NT2/D1 (cell line): ENCODE measurements around the gene ADRB2.

ENCODE experiments used
- DNase-seq: peaks from one replicate; pipeline ENCODE4 v3.0.0-alpha.2; 2011; ENCODE audit warnings: low read depth, low spot score
- H3K27me3 ChIP-seq: 2 replicates; pipeline ENCODE4 v1.6.0; 2011; ENCODE audit warnings: mild to moderate bottlenecking; ENCODE audit not compliant: insufficient read length, insufficient read depth
- H3K36me3 ChIP-seq: 2 replicates; pipeline ENCODE4 v1.6.1; 2011; ENCODE audit warnings: mild to moderate bottlenecking, low read length, mixed read lengths; ENCODE audit not compliant: insufficient read depth, insufficient read length
- H3K4me1 ChIP-seq: 2 replicates; pipeline ENCODE4 v1.5.1; 2011; ENCODE audit not compliant: insufficient read depth, insufficient read length
- H3K4me3 ChIP-seq: 2 replicates; pipeline ENCODE4 v1.5.1; 2011; ENCODE audit warnings: low read depth; ENCODE audit not compliant: insufficient read length
- H3K9ac ChIP-seq: 2 replicates; pipeline ENCODE4 v1.6.0; 2011; ENCODE audit warnings: low read depth; ENCODE audit not compliant: insufficient read length
- H3K9me3 ChIP-seq: 2 replicates; pipeline ENCODE4 v1.5.1; 2011; ENCODE audit warnings: mild to moderate bottlenecking, low read length; ENCODE audit not compliant: insufficient read depth
- SUZ12 ChIP-seq: IDR thresholded peaks from 2 replicates; pipeline ENCODE4 v1.6.1; 2011; ENCODE audit not compliant: insufficient read length, insufficient read depth; ENCODE audit errors: extremely low read depth
- YY1 ChIP-seq: IDR thresholded peaks from 2 replicates; pipeline ENCODE4 v1.6.1; 2011; ENCODE audit not compliant: insufficient read length, insufficient read depth
- ZNF274 ChIP-seq: IDR thresholded peaks from 2 replicates; pipeline ENCODE4 v1.6.1; 2011; ENCODE audit warnings: mild to moderate bottlenecking, low read depth, low read length

ADRB2 gene

GRCh38 chr5:148805326-148806290 lies 20.8 kb upstream of the ADRB2 start:
- peaks cover 4% of the 10 kb centered on the region for H3K4me1 ChIP-seq
- H3K9ac ChIP-seq: no peak overlapping the region

GRCh38 chr5:148806520-148806931 lies 19.9 kb upstream of the ADRB2 start:
- TF ChIP-seq YY1 (no peak), SUZ12 (no peak), ZNF274 (no peak)
- H3K9me3 ChIP-seq: no peaks in the 10 kb centered on the region
- H3K9ac ChIP-seq: no peak overlapping the region
- H3K4me3 ChIP-seq: no peak overlapping the region
- DNase-seq: no peak
- no peaks in the 10 kb centered on the region for H3K36me3 ChIP-seq
- H3K4me1 ChIP-seq: peaks cover 4% of the 10 kb centered on the region
- H3K27me3 ChIP-seq: no peaks in the 10 kb centered on the region

More at GRCh38 chr5:148805326-148806290, 20.8 kb upstream of the ADRB2 start:
- H3K36me3 ChIP-seq: no peaks in the 10 kb centered on the region
- TF ChIP-seq SUZ12: no peak
- TF ChIP-seq ZNF274: no peak
- no peak for TF ChIP-seq YY1
- no peaks in the 10 kb centered on the region for H3K9me3 ChIP-seq
- H3K4me3 ChIP-seq: no peak overlapping the region
- no peak for DNase-seq
- no peaks in the 10 kb centered on the region for H3K27me3 ChIP-seq

GRCh38 chr5:148807851-148808250 lies 18.6 kb upstream of the ADRB2 start:
- no peaks in the 10 kb centered on the region for H3K9me3 ChIP-seq
- no peaks in the 10 kb centered on the region for H3K36me3 ChIP-seq
- H3K9ac ChIP-seq: no peak overlapping the region
- no peak overlapping the region for H3K4me3 ChIP-seq
- no peaks in the 10 kb centered on the region for H3K27me3 ChIP-seq
- TF ChIP-seq SUZ12 (no peak), YY1 (no peak), ZNF274 (no peak)
- no peak for DNase-seq
- H3K4me1 ChIP-seq: peaks cover 4% of the 10 kb centered on the region

GRCh38 chr5:148808864-148809642 lies 17.4 kb upstream of the ADRB2 start:
- Histone ChIP-seq H3K36me3 (no peaks in the 10 kb centered on the region), H3K9me3 (no peaks in the 10 kb centered on the region), H3K27me3 (no peaks in the 10 kb centered on the region), H3K9ac (no peak overlapping the region), H3K4me3 (no peak overlapping the region), H3K4me1 (peaks cover 4% of the 10 kb centered on the region)
- no peak for DNase-seq
- TF ChIP-seq SUZ12 (no peak), ZNF274 (no peak), YY1 (no peak)

- Histone ChIP-seq H3K9me3 (no peaks in the 10 kb centered on the region), H3K4me1 (peaks cover 4% of the 10 kb centered on the region), H3K9ac (no peak overlapping the region), H3K27me3 (no peaks in the 10 kb centered on the region), H3K36me3 (no peaks in the 10 kb centered on the region), H3K4me3 (no peak overlapping the region)
- DNase-seq: no peak
- TF ChIP-seq SUZ12 (no peak), YY1 (no peak), ZNF274 (no peak)
Measured at GRCh38 chr5:148809781-148810524, 16.5 kb upstream of the ADRB2 start.

GRCh38 chr5:148810823-148811222 lies 15.6 kb upstream of the ADRB2 start:
- no peak for DNase-seq
- Histone ChIP-seq H3K4me1 (no peaks in the 10 kb centered on the region), H3K9me3 (no peaks in the 10 kb centered on the region), H3K27me3 (no peaks in the 10 kb centered on the region), H3K4me3 (no peak overlapping the region), H3K36me3 (no peaks in the 10 kb centered on the region), H3K9ac (no peak overlapping the region)
- TF ChIP-seq SUZ12: no peak
- TF ChIP-seq YY1: no peak
- no peak for TF ChIP-seq ZNF274
